Measurements from ENCODE around the gene NPC1L1. TPM values are rescaled to one million over a fixed set of nuclear protein-coding genes. Genes with fewer than 3 reads are reported as not detected.
"Not testable (repeated sequence)": the region's sequence is repeated elsewhere in the genome, so short reads cannot be mapped to it uniquely, and the experiment has no call there.

The NPC1L1 gene
- total and polyA plus RNA-seq, 2 donors from 2014 or later: 0.88 to 2.4 TPM

DNA sequence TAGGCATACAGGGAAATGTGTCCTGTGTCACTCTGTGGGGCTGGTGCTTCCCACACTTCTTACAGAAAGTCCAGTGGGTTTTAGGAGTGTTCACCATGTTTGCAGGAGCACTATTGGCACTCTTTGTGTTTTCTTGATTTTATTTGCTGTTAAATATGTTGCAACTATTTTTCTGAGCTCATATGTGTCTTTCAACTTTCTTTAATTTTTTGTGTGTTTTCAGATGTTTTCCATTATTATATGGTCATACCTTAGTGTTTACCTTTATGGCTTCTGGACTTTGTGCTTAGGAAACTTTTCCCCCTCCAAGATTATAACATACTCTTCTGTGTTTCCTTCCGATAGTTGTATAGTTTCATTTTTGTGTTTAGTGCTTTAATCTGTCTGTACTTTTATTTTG lies 29.9 kb downstream of the NPC1L1 start:
- intact Hi-C loops (cut with DNase I): no loop called here
- Histone ChIP-seq H3K27ac (ENCODE audit: low read depth in 2 of 2, low read length in 2 of 2) (no peak overlapping the region), H3K9me3 (ENCODE audit: control insufficient read depth in 2 of 3, insufficient read depth in 1 of 3, low read length in 3 of 3) (no peaks in the 10 kb centered on the region), H3K27me3 (ENCODE audit: control insufficient read depth, insufficient read depth, low read length) (no peaks in the 10 kb centered on the region), H3K36me3 (ENCODE audit: control insufficient read depth in 2 of 3, insufficient read depth in 3 of 3, low read length in 3 of 3) (no peaks in the 10 kb centered on the region), H3K9ac (ENCODE audit: low read length in 3 of 3) (no peak overlapping the region), H3K4me3 (ENCODE audit: low read length in 3 of 3) (no peak overlapping the region), H3K4me1 (ENCODE audit: control insufficient read depth in 2 of 3, insufficient read depth in 2 of 3, low read depth in 1 of 3, low read length in 3 of 3) (no peaks in the 10 kb centered on the region)
- FAIRE-seq (no peak), DNase-seq (no peak)
- TF ChIP-seq, protein P1, sequence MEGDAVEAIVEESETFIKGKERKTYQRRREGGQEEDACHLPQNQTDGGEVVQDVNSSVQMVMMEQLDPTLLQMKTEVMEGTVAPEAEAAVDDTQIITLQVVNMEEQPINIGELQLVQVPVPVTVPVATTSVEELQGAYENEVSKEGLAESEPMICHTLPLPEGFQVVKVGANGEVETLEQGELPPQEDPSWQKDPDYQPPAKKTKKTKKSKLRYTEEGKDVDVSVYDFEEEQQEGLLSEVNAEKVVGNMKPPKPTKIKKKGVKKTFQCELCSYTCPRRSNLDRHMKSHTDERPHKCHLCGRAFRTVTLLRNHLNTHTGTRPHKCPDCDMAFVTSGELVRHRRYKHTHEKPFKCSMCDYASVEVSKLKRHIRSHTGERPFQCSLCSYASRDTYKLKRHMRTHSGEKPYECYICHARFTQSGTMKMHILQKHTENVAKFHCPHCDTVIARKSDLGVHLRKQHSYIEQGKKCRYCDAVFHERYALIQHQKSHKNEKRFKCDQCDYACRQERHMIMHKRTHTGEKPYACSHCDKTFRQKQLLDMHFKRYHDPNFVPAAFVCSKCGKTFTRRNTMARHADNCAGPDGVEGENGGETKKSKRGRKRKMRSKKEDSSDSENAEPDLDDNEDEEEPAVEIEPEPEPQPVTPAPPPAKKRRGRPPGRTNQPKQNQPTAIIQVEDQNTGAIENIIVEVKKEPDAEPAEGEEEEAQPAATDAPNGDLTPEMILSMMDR (IDR thresholded peaks at IDR 0.05; ENCODE audit: borderline replicate concordance, extremely low read depth, insufficient read depth): no peak

DNA sequence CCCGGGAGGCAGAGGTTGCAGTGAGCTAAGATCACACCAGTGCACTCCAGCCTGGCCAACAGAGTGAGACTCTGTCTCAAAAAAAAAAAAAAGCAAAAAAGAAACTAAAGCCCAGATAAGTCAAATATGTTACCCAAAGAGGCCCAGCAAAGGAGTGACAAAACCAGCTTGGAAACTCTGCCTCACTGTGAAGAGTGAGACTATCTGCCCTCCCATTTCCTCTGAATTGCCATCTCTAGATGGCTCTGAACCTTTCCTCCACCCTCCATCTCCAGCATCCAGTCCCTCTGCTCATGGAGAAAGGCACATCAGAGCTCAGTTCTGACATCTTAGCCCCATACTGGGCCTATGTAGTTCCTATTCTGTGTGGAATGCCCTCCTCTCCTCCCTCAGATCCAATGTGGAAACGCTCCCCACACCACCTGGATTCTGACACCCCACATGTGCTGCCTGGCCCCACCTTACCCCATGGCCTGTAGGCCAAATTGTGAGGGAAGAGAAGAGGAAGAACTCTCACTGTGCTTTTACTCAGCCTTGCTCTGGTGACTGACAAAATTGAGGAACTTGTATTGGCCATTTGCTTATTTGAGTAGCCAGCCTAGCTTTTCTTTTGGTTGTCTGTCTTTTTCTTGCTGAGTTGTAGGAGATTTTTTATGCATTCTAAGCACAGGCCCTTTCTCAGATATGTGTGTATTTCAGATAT lies 32.7 kb downstream of the NPC1L1 start:
- Histone ChIP-seq H3K36me3 (ENCODE audit: control insufficient read depth in 2 of 3, insufficient read depth in 3 of 3, low read length in 3 of 3) (no peaks in the 10 kb centered on the region), H3K9ac (ENCODE audit: low read length in 3 of 3) (no peak overlapping the region), H3K27ac (ENCODE audit: low read depth in 2 of 2, low read length in 2 of 2) (no peak overlapping the region), H3K9me3 (ENCODE audit: control insufficient read depth in 2 of 3, insufficient read depth in 1 of 3, low read length in 3 of 3) (no peaks in the 10 kb centered on the region), H3K4me1 (ENCODE audit: control insufficient read depth in 2 of 3, insufficient read depth in 2 of 3, low read depth in 1 of 3, low read length in 3 of 3) (no peaks in the 10 kb centered on the region), H3K27me3 (ENCODE audit: control insufficient read depth, insufficient read depth, low read length) (no peaks in the 10 kb centered on the region), H3K4me3 (ENCODE audit: low read length in 3 of 3) (no peak overlapping the region)
- TF ChIP-seq, protein P1 (IDR thresholded peaks at IDR 0.05; ENCODE audit: borderline replicate concordance, extremely low read depth, insufficient read depth): no peak
- DNase-seq: no peak
- no peak for FAIRE-seq
- intact Hi-C loops (cut with DNase I): no loop called here

DNA sequence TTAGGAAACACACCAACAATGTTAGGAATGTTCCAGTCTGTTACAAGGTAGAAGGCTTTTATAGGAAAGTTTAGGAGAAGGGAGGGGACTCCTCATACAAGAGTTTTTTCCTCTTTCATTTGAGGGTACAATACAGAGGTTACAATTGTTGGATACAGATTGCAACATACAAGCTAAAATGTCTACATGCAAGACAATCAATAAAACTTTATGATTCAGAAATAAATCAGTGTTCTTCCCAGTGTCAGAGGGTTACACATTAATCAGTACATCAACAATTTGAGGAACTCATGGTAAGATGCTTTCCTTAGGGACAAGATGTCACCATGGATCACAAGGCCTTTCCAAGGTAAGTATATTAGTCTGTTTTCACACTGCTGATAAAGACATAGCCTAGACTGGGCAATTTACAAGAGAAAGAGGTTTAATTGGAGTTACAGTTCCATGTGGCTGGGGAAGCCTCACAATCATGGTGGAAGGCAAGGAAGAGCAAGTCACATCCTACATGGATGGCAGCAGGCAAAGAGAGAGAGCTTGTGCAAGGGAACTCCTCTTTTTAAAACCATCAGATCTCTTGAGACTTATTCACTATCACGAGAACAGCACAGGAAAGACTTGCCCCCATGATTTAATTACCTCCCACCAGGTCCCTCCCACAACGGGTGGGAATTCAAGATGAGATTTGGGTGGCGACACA lies 34.4 kb downstream of the NPC1L1 start:
- H3K4me1 ChIP-seq (ENCODE audit: control insufficient read depth in 2 of 3, insufficient read depth in 2 of 3, low read depth in 1 of 3, low read length in 3 of 3); H3K27ac ChIP-seq (ENCODE audit: low read depth in 2 of 2, low read length in 2 of 2); H3K36me3 ChIP-seq (ENCODE audit: control insufficient read depth in 2 of 3, insufficient read depth in 3 of 3, low read length in 3 of 3); intact Hi-C loops (cut with DNase I); FAIRE-seq; DNase-seq; H3K4me3 ChIP-seq (ENCODE audit: low read length in 3 of 3); H3K9me3 ChIP-seq (ENCODE audit: control insufficient read depth in 2 of 3, insufficient read depth in 1 of 3, low read length in 3 of 3); H3K9ac ChIP-seq (ENCODE audit: low read length in 3 of 3); H3K27me3 ChIP-seq (ENCODE audit: control insufficient read depth, insufficient read depth, low read length): not testable (repeated sequence)

DNA sequence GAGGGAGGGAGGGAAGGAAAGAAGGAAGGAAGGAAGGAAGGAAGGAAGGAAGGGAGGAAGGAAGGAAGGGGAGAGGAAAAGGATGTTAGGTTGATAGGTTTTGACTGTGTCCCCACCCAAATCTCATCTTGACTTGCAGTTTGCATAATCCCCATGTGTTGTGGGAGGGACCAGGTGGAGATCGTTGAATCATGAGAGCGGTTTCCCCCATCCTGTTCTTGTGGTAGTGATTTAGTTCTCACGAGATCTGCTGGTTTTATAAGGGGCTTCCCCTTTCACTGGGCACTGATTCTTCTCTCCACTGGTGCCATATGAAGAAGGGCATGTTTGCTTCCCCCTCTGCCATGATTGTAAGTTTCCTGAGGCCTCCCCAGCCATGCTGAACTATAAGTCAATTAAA lies 35.5 kb downstream of the NPC1L1 start:
- FAIRE-seq: no peak
- Histone ChIP-seq H3K4me3 (ENCODE audit: low read length in 3 of 3) (no peak overlapping the region), H3K27me3 (ENCODE audit: control insufficient read depth, insufficient read depth, low read length) (no peaks in the 10 kb centered on the region), H3K4me1 (ENCODE audit: control insufficient read depth in 2 of 3, insufficient read depth in 2 of 3, low read depth in 1 of 3, low read length in 3 of 3) (no peaks in the 10 kb centered on the region), H3K9ac (ENCODE audit: low read length in 3 of 3) (no peak overlapping the region), H3K9me3 (ENCODE audit: control insufficient read depth in 2 of 3, insufficient read depth in 1 of 3, low read length in 3 of 3) (no peaks in the 10 kb centered on the region), H3K27ac (ENCODE audit: low read depth in 2 of 2, low read length in 2 of 2) (no peak overlapping the region), H3K36me3 (ENCODE audit: control insufficient read depth in 2 of 3, insufficient read depth in 3 of 3, low read length in 3 of 3) (no peaks in the 10 kb centered on the region)
- no peak for DNase-seq
- intact Hi-C loops (cut with DNase I): no loop called here
- TF ChIP-seq, protein P1 (IDR thresholded peaks at IDR 0.05; ENCODE audit: borderline replicate concordance, extremely low read depth, insufficient read depth): no peak
